Naive B cell (primary cell): ENCODE measurements around the gene EHD3. TPM values are rescaled to one million over a fixed set of nuclear protein-coding genes. Genes with fewer than 3 reads are reported as not detected.

Source experiments
- ATAC-seq, 2 donors: fragments of 150-1000 bp; cut with Tn5 transposase; 2 replicates each; pipeline ENCODE4 v1.10.0; 2021; ENCODE audit warnings: low read depth in 2 of 2, mild to moderate bottlenecking in 2 of 2, moderate library complexity in 2 of 2
- DNase-seq: peaks from one replicate; pipeline ENCODE4 v3.0.0; 2022
- H3K27ac Mint-ChIP-seq, 6 donors: one replicate each; pipeline ENCODE4 v1.8.0; 2020 to 2022; ENCODE audit warnings: mild to moderate bottlenecking in 6 of 6, mixed read lengths in 6 of 6, moderate library complexity in 5 of 6, inconsistent platforms in 2 of 6
- H3K27me3 Mint-ChIP-seq, 3 donors: one replicate each; pipeline ENCODE4 v1.8.0; 2021 to 2022; ENCODE audit warnings: mixed read lengths in 3 of 3, mild to moderate bottlenecking in 1 of 3
- H3K36me3 Mint-ChIP-seq, 2 donors: one replicate each; pipeline ENCODE4 v1.8.0; 2020 to 2022; ENCODE audit warnings: mixed read lengths in 2 of 2, inconsistent platforms in 1 of 2, mild to moderate bottlenecking in 1 of 2
- H3K4me1 Mint-ChIP-seq, 3 donors: one replicate each; pipeline ENCODE4 v1.8.0; 2020 to 2022; ENCODE audit warnings: mixed read lengths in 3 of 3, inconsistent platforms in 1 of 3, mild to moderate bottlenecking in 1 of 3, moderate library complexity in 1 of 3
- H3K4me3 Mint-ChIP-seq, 8 donors: one replicate each; pipeline ENCODE4 v1.8.0; 2020 to 2022; ENCODE audit warnings: mild to moderate bottlenecking in 8 of 8, mixed read lengths in 8 of 8, moderate library complexity in 8 of 8, inconsistent platforms in 2 of 8
- H3K9me3 Mint-ChIP-seq, 7 donors: one replicate each; pipeline ENCODE4 v1.8.0; 2020 to 2022; ENCODE audit warnings: mixed read lengths in 7 of 7, mild to moderate bottlenecking in 5 of 7, inconsistent platforms in 2 of 7, moderate library complexity in 1 of 7
- polyA plus RNA-seq, 6 donors: library from polyadenylated mRNA; unstranded; fragments of 300-500 nt; fragmentation: Illumina TruSeq; gene quantifications; one replicate each; pipeline ENCODE4 v1.2.3, GENCODE V29; 2021; ENCODE audit warnings: low read depth in 6 of 6

EHD3 gene
- polyA plus RNA-seq, 6 donors from 2014 or later: 5.9 to 13.6 (median 10.0) TPM

- Mint-ChIP-seq H3K4me3 (peak overlapping the region in 6 of 8 donors; percentile 63 to 88 (median 72)), H3K4me1 (peaks cover 62 to 74% (median 74%) of the 10 kb centered on the region in 3 donors), H3K27me3 (no peaks in the 10 kb centered on the region)
These were observed 22.8 kb downstream of the EHD3 start for GRCh38 chr2:31256611-31257382.

DNA sequence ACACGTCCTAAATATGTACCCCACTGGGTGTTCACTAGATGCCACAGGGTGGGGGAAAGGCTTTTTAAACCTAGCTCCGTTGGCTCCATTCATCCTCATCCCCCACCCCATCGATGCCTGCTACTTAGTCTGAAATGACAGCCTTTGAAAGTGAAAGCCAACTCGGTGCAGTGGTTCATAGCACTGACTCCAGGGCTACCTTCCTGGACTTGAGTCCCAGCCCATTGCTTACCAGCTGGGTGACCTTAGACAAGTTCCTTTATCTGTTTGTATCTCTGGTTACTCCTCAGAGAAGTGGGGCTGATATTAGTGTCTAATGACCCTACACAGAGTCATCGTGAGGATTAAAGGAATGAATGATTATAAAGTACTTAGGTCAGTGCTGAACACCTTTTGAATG is 24.4 kb downstream of the EHD3 start:
- peaks cover 48 to 59% (median 59%) of the 10 kb centered on the region in 3 donors for H3K4me1 Mint-ChIP-seq

More at GRCh38 chr2:31256611-31257382, 22.8 kb downstream of the EHD3 start:
- ATAC-seq: no peak
- DNase-seq: no peak
- peaks cover 0 to 6% of the 10 kb centered on the region in 2 donors for H3K36me3 Mint-ChIP-seq
- H3K9me3 Mint-ChIP-seq: no peaks in the 10 kb centered on the region
- H3K27ac Mint-ChIP-seq: peak overlapping the region in 4 of 6 donors; percentile 54 to 85 (median 80)

GRCh38 chr2:31259075-31259474 is 25.1 kb downstream of the EHD3 start:
- peak overlapping the region in 1 of 8 donors; percentile 69 for H3K4me3 Mint-ChIP-seq
- ATAC-seq (no peak), DNase-seq (no peak)
- H3K36me3 Mint-ChIP-seq: peaks cover 0 to 6% of the 10 kb centered on the region in 2 donors
- no peaks in the 10 kb centered on the region for H3K9me3 Mint-ChIP-seq
- H3K4me1 Mint-ChIP-seq: peaks cover 43 to 52% (median 52%) of the 10 kb centered on the region in 3 donors
- peak overlapping the region in 2 of 6 donors; percentile 38 to 78 for H3K27ac Mint-ChIP-seq
- no peaks in the 10 kb centered on the region for H3K27me3 Mint-ChIP-seq

More for the DNA sequence above, 24.4 kb downstream of the EHD3 start:
- Mint-ChIP-seq H3K36me3 (peaks cover 0 to 6% of the 10 kb centered on the region in 2 donors), H3K9me3 (no peaks in the 10 kb centered on the region), H3K27me3 (no peaks in the 10 kb centered on the region), H3K4me3 (peak overlapping the region in 7 of 8 donors; percentile 47 to 88 (median 69)), H3K27ac (peak overlapping the region in 4 of 6 donors; percentile 16 to 88 (median 83))
- DNase-seq (no peak), ATAC-seq (peak; percentile 39 to 48)

GRCh38 chr2:31260870-31261269 is 26.9 kb downstream of the EHD3 start:
- Mint-ChIP-seq H3K9me3 (no peaks in the 10 kb centered on the region), H3K27ac (peak overlapping the region in 1 of 6 donors; percentile 28), H3K4me1 (peaks cover 31 to 34% (median 34%) of the 10 kb centered on the region in 3 donors), H3K27me3 (no peaks in the 10 kb centered on the region), H3K36me3 (peaks cover 0 to 6% of the 10 kb centered on the region in 2 donors), H3K4me3 (no peak overlapping the region)
- DNase-seq (no peak), ATAC-seq (no peak)

GRCh38 chr2:31263636-31264190 is 29.8 kb downstream of the EHD3 start:
- Mint-ChIP-seq H3K36me3 (peaks cover 7 to 16% of the 10 kb centered on the region in 2 donors), H3K4me1 (peaks cover 4 to 6% (median 5%) of the 10 kb centered on the region in 3 donors), H3K27me3 (no peaks in the 10 kb centered on the region), H3K4me3 (no peak overlapping the region), H3K9me3 (no peaks in the 10 kb centered on the region), H3K27ac (peak overlapping the region in 1 of 6 donors; percentile 56)
- no peak for ATAC-seq
- DNase-seq: no peak

- Mint-ChIP-seq H3K4me1 (peaks cover under 1 to 11% (median 3%) of the 10 kb centered on the region in 3 donors), H3K4me3 (no peak overlapping the region), H3K9me3 (no peaks in the 10 kb centered on the region), H3K36me3 (peaks cover 7 to 16% of the 10 kb centered on the region in 2 donors), H3K27ac (no peak overlapping the region), H3K27me3 (no peaks in the 10 kb centered on the region)
- no peak for DNase-seq
- no peak for ATAC-seq
These were observed 31.3 kb downstream of the EHD3 start for GRCh38 chr2:31265234-31265633.

DNA sequence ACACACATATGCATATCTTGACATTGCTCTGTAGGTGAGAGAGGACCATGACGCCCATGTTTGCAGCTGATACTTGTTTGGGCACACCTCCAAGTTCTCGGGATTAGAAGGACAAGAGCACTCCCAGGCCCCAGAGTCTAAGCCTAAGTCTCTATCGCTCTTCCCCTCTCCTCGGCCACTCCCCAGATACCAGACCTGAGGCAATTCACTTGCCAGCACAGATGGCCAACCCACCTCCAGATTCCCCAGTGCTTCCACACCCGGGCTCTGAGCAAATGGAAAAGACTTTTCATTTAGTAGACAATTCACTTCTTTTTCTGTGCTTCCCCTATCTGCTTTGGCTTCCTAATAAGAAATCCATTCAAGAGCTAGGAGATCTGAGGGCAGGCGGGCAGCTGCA is 32.9 kb downstream of the EHD3 start:
- H3K36me3 Mint-ChIP-seq: peaks cover 7 to 10% of the 10 kb centered on the region in 2 donors
- no peaks in the 10 kb centered on the region for H3K9me3 Mint-ChIP-seq
- H3K4me3 Mint-ChIP-seq: no peak overlapping the region
- H3K4me1 Mint-ChIP-seq: peaks cover 6 to 19% (median 9%) of the 10 kb centered on the region in 3 donors
- H3K27ac Mint-ChIP-seq: peak overlapping the region in 3 of 6 donors; percentile 25 to 43 (median 42)
- DNase-seq (no peak), ATAC-seq (no peak)
- H3K27me3 Mint-ChIP-seq: no peaks in the 10 kb centered on the region

DNA sequence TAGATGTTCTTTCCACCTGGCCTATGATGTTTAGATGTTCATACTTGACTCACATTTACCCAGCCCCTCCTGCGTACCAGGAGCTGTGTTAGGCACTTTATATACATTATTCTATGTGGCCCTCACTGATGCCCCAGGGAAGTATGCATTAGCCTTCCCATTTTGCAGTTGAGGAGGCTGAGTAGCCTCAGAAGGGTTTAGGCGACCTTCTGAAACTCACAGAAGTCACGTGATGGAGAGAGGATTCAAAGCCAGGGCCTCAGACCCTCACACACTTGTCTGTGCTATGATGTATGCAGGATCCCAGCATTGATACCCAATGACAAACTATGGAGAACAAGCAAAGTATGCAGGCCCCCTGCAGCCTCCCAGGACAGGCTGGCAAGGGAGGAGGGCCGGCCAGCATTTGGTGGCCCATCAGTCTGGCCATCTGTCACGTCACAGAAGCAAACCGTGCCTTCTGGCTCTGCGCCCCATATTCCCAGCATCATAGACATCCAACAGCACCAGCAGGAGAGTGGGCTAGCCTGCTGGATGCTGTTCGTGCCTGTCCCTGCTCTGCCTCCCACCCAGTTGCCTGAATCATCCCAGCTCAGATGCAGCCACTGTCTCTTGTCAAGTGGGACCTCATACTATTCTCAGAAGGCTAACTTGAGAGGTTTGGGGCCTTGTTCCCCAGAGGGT is 33.6 kb downstream of the EHD3 start:
- Mint-ChIP-seq H3K4me1 (peaks cover 9 to 19% (median 13%) of the 10 kb centered on the region in 3 donors), H3K27ac (peak overlapping the region in 4 of 6 donors; percentile 5 to 65 (median 30))
- ATAC-seq: no peak

DNA sequence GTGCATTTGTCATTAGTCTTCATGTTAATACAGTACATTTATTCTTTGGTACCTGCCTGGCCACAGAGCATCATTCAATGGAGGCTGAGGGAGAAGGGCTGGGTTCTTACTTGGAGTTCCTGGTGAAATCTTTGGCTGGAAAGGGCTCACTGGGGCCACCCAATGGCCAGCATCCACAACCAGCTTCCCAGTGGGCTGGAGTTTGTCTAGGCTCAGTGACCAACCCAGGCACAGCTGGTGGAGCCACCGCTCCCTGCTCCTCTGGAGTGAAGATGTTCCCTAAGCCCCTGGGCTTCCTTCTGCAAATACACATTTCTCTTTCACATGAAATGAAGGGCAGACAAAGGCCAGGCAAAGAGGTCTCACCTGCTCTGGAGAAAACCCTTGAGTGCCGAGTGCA is 34.4 kb downstream of the EHD3 start:
- peaks cover 9 to 19% (median 13%) of the 10 kb centered on the region in 3 donors for H3K4me1 Mint-ChIP-seq
- H3K36me3 Mint-ChIP-seq: peaks cover 7 to 10% of the 10 kb centered on the region in 2 donors
- H3K27me3 Mint-ChIP-seq: no peaks in the 10 kb centered on the region
- ATAC-seq (no peak), DNase-seq (no peak)
- no peaks in the 10 kb centered on the region for H3K9me3 Mint-ChIP-seq
- H3K27ac Mint-ChIP-seq: peak overlapping the region in 3 of 6 donors; percentile 26 to 82 (median 50)
- no peak overlapping the region for H3K4me3 Mint-ChIP-seq

More for the DNA sequence above, 33.6 kb downstream of the EHD3 start:
- Mint-ChIP-seq H3K9me3 (no peaks in the 10 kb centered on the region), H3K27me3 (no peaks in the 10 kb centered on the region), H3K4me3 (no peak overlapping the region), H3K36me3 (peaks cover 7 to 10% of the 10 kb centered on the region in 2 donors)
- no peak for DNase-seq

DNA sequence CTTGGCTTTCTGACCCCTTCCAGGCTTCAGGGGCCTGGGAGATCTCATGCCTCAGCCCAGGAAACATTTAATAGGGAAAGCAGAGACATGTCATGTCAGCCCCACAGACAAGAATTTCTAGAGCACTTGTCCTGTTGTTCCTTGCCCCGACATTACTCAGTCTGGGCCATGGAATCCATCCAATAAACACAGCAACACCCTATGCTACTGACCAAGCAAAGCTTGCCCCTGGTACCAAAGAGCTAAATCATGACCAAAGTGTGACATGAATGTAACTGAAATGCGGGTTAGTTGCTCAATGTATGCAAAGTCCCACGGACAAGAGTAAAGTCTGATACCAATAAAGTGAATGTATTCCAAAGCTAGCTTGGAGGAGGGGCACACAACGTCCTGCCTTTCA is 35.1 kb downstream of the EHD3 start:
- Mint-ChIP-seq H3K4me1 (peaks cover 13 to 19% (median 13%) of the 10 kb centered on the region in 3 donors), H3K27ac (peak overlapping the region in 3 of 6 donors; percentile 13 to 58 (median 56)), H3K36me3 (peaks cover 7 to 10% of the 10 kb centered on the region in 2 donors), H3K27me3 (peaks cover 0 to 6% (median 0%) of the 10 kb centered on the region in 3 donors), H3K4me3 (no peak overlapping the region), H3K9me3 (no peaks in the 10 kb centered on the region)
- DNase-seq (no peak), ATAC-seq (no peak)

DNA sequence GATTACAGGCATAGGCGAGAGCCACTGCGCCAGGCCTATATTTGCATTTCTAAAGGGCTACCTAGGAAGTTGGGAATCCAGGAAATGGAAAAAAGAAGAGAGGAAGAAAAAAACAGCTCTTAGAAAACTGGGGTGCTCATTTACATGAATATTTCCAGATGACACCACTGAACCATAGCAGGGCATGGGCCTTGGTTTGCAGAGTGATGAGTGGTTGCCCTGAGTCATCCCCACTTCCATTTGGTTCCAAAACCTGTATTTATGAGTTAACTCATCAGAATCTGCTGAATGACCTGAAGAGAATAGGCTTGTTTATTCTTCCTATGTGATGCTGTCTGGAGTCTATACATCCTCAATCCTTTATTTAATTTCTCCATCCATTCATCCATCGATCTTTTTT is 36.2 kb downstream of the EHD3 start:
- ATAC-seq: no peak
- no peak overlapping the region for H3K4me3 Mint-ChIP-seq
- DNase-seq: no peak
- H3K36me3 Mint-ChIP-seq: peaks cover 7 to 10% of the 10 kb centered on the region in 2 donors
- H3K27me3 Mint-ChIP-seq: peaks cover 0 to 16% (median 0%) of the 10 kb centered on the region in 3 donors
- peak overlapping the region in 1 of 6 donors; percentile 30 for H3K27ac Mint-ChIP-seq
- no peaks in the 10 kb centered on the region for H3K9me3 Mint-ChIP-seq
- peaks cover 13 to 19% (median 13%) of the 10 kb centered on the region in 3 donors for H3K4me1 Mint-ChIP-seq

DNA sequence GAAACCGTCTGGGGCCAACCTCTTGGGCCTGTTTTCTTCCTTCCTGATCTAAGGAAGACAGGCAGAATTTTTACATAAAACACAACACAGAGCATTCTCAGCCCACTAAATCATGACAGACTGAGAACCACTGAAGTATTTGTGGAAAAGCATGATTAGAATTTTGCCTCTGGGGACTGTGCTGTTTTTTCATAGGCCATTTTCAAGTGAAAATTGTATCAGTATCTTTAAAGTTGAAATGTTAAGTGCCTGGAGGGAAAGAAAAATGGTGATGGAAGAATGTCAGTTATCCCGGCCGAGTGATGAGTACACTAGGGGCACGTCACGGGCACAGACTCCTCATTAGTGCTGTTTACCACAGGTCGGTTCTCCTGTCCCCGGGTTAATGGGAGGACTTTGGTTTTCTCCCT is 36.9 kb downstream of the EHD3 start:
- ATAC-seq (no peak), DNase-seq (no peak)
- Mint-ChIP-seq H3K4me1 (peaks cover 13 to 19% (median 13%) of the 10 kb centered on the region in 3 donors), H3K4me3 (no peak overlapping the region), H3K9me3 (no peaks in the 10 kb centered on the region), H3K27me3 (peaks cover 0 to 21% (median 0%) of the 10 kb centered on the region in 3 donors), H3K36me3 (peaks cover 7 to 10% of the 10 kb centered on the region in 2 donors), H3K27ac (peak overlapping the region in 1 of 6 donors; percentile 8)

- H3K27ac Mint-ChIP-seq: peak overlapping the region in 1 of 6 donors; percentile 69
- DNase-seq (no peak), ATAC-seq (no peak)
- H3K4me3 Mint-ChIP-seq: no peak overlapping the region
- H3K27me3 Mint-ChIP-seq: peaks cover 0 to 21% (median 0%) of the 10 kb centered on the region in 3 donors
- H3K4me1 Mint-ChIP-seq: peaks cover 13 to 19% (median 13%) of the 10 kb centered on the region in 3 donors
- peaks cover 0 to 5% of the 10 kb centered on the region in 2 donors for H3K36me3 Mint-ChIP-seq
- no peaks in the 10 kb centered on the region for H3K9me3 Mint-ChIP-seq
These were observed 37.9 kb downstream of the EHD3 start for GRCh38 chr2:31271851-31272267.
